SH-SY5Y (cell line): ENCODE data around the gene TMSB4X.

Source experiments
- GATA2 ChIP-seq: IDR thresholded peaks from 2 replicates; pipeline ENCODE4 v1.6.1; 2011; ENCODE audit warnings: mild to moderate bottlenecking, low read depth, low read length
- GATA3 ChIP-seq: IDR thresholded peaks from 2 replicates; pipeline ENCODE4 v1.6.1; 2011; ENCODE audit warnings: low read depth, mild to moderate bottlenecking, low read length, moderate library complexity

DNA sequence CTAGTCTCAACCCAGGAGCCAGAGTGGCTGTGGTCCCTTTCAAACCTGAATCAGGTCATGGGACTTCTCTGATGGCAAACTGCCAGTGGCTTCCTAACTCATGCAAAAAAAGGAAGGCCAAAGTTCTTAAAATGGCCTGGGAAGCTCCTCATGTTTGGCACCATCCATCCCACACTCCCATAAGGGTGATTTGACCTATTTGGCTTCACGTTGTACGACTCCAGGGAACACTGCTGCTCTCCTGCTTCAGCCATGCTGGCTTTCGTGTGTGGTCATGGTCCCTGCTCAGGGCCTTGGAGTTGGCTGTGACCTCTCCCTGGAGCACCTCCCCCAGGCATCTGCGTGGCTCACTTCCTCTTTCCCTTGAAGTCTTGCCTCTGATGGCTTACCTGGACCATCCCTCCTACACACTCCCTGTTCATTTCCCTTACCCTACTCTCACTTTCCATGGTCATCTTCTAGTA lies 12.8 kb upstream of the TMSB4X start:
- TF ChIP-seq GATA2 (no peak), GATA3 (no peak)
